Spinal cord (tissue), 10 donors: ENCODE results near the gene KCNQ1. TPM values are rescaled to one million over a fixed set of nuclear protein-coding genes. Genes with fewer than 3 reads are reported as not detected.

ENCODE experiments used
- DNase-seq, 6 donors: peaks; one replicate each; pipeline versions ENCODE4 v3.0.0 to v3.0.0-alpha.2; 2013 to 2015; ENCODE audit warnings: low spot score in 6 of 6, low read depth in 4 of 6
- H3K27ac ChIP-seq: one replicate; pipeline ENCODE4 v1.5.1; 2013; ENCODE audit warnings: low read depth, low read length, control low read depth
- H3K27me3 ChIP-seq: one replicate; pipeline ENCODE4 v1.6.1; 2013; ENCODE audit warnings: low read length; ENCODE audit not compliant: control insufficient read depth, insufficient read depth
- H3K36me3 ChIP-seq: one replicate; pipeline ENCODE4 v1.6.1; 2013; ENCODE audit warnings: low read length; ENCODE audit not compliant: control insufficient read depth, insufficient read depth
- H3K4me1 ChIP-seq: one replicate; pipeline ENCODE4 v1.6.1; 2013; ENCODE audit warnings: low read length; ENCODE audit not compliant: control insufficient read depth, insufficient read depth
- H3K4me3 ChIP-seq: one replicate; pipeline ENCODE4 v1.5.1; 2013; ENCODE audit warnings: low read depth, low read length, control low read depth
- H3K9me3 ChIP-seq: one replicate; pipeline ENCODE4 v1.6.1; 2013; ENCODE audit warnings: low read length; ENCODE audit not compliant: control insufficient read depth, insufficient read depth
- WGBS: methylation state at CpG from one replicate; pipeline ENCODE4 v1.1.5; 2013; ENCODE audit warnings: missing lambda C conversion rate; ENCODE audit not compliant: insufficient coverage; 5-methylcytosine and 5-hydroxymethylcytosine counted together
- polyA plus RNA-seq, 2 donors: library from polyadenylated mRNA; unstranded; fragments of 120-200 nt; gene quantifications; one replicate each; pipeline ENCODE4 v1.2.1, GENCODE V29; 2013; ENCODE audit not compliant: insufficient read length in 2 of 2
- total RNA-seq, 2 donors: library from RNA; depleted of rRNA in 1 of 2; stranded (reverse); fragments of 120-200 nt in 1 of 2; fragments of >200 nt in 1 of 2; gene quantifications; one replicate each; pipeline versions ENCODE4 v1.2.3 to v1.2.4, GENCODE V29; 2013 to 2014
- donor health status: healthy.

Gene KCNQ1
- total and polyA plus RNA-seq, 4 donors = 0.83 to 3.1 (median 2.1) TPM

DNA sequence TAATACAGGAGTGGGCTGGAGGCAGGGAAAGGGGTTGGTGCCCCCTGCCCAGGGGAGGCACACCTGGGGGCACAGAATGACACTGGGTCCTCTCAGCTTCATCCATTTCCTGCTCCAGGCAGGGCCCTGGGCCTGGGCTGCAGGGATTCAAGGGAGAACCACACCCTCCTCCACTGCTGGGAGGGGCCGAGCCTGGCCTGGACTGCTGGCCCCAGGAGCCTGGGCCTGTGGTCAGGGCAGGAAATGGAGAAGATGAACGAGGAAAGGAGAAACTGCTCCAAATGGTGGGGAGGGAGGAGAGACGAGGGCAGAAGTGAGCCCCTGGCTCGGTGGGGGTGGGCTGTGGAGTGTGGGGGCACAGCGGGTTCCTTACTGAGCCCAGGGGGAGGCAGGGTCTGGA is 293.1 kb downstream of the KCNQ1 start:
- Histone ChIP-seq H3K27ac (no peak overlapping the region), H3K4me1 (peaks cover 60% of the 10 kb centered on the region), H3K36me3 (no peaks in the 10 kb centered on the region), H3K4me3 (no peak overlapping the region), H3K27me3 (no peaks in the 10 kb centered on the region), H3K9me3 (no peaks in the 10 kb centered on the region)
- DNase-seq = no peak
- WGBS = 79% methylated on average over 5 of the region's 5 CpGs

DNA sequence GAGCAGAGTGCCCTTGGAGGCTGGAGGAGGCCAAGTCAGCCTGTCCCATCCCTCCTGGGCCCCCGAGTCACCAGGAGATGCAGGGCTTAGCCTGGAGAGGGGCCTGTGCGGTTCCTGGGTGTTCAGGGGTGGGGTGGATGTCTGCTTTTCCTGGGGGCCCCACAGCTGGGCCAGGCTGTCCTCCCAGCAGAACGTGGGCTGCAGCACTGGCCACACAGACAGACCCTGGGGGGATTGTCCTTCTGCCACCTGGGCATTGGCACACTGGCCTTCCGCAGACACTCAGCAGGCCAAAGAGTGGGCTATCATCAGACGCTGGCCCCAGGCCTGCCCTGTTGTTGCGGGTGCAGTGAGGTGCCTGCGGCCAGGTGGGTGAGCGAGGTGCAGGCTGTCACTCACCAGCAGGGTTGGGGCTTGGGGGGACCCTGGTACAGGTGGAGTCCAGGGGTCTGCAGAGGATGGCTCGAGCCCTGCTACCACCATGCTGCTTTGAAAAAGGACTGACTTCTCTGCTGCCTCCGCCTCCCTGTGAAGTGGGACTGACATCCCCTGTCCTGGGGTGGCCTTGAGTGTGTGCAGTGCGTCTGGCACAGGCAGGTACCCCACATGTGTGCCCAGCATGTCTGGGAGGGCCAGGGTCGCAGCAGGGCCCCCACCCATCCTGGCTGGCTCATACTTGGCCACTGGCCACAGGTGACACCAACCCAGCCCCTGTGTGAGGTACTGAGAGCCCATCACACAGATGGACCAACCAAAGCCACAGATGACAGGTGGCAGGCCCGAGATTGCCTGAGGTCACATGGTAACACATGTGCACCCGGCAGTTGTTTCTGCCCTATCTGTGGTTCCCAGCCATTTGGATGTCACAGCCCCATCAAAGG is 294.0 kb downstream of the KCNQ1 start:
- no peak for DNase-seq
- Histone ChIP-seq H3K4me1 (peaks cover 51% of the 10 kb centered on the region), H3K36me3 (no peaks in the 10 kb centered on the region), H3K4me3 (no peak overlapping the region), H3K27ac (no peak overlapping the region), H3K27me3 (no peaks in the 10 kb centered on the region), H3K9me3 (no peaks in the 10 kb centered on the region)
- WGBS = 93% methylated on average over 12 of the region's 14 CpGs

DNA sequence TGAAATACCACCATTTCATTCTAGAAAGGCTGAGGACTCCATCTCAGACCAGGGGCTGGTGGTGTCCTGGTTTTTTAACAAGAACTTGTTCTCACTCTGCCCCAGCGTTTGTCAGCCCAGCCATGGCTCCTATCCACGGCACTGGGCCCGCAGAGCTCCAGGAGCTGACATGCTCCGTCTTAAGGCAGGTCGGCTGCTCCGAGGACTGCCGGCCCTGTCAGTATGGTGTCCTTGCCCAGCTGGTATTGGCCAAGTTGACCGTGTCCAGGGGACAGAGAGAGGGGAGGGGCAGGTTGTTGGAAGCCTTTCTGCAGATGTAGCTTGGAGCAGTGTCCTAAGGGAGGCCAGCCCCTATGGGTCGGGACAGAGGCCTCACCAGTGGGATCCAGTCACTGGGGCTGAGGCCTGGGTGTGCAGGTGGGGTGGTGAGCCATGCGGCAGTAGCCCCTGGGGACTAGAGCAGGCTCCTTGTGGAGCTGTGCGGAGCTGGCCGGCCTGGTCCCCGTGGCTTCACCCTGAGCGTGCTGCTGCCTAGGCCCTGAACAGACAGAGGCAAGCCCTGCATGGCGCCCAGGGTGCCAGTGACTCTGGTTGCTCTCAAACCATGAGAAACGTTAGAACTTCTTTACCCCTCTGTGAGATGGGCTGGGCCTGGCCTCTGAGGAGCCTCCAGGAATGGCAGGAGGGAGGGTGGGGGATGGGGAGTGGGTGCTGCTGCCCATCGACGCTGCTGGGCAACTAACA is 294.9 kb downstream of the KCNQ1 start:
- 94% methylated on average over 16 of the region's 18 CpGs for WGBS

DNA sequence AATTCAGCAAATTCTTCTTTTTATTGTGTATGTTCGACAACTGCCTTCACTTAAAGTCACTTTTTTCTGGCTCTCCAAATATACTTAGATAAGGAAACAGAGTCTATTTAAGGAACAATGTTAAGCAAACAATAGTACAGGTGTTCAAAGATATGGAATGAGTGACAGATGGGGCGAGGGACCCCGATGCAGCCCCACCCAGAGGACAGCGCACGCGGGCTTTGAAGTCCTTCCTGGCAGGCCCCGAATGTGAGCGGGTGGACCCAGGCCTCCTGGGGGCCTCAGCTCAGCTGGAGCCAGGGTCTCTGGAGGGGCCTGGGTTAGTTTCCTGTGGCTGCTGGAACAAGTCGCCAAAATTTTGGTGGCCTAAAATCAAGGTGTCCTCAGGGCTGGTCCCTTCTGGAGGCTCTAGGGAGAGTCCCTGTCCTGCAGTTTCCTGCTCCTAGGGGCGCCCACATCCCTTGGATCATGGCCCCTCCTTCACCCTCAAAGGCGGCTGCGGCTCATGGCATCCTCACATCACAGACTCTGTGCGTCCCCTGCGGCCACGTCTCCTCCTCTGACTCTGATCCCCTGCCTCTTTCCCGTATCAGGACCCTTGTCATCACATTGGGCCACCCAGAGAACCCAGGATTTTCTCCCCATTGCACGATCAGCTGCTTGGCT is 295.6 kb downstream of the KCNQ1 start:
- H3K4me3 ChIP-seq = no peak overlapping the region
- 94% methylated on average over 16 of the region's 17 CpGs for WGBS

More for the DNA sequence above, 294.9 kb downstream of the KCNQ1 start:
- no peak for DNase-seq
- no peaks in the 10 kb centered on the region for H3K9me3 ChIP-seq
- no peak overlapping the region for H3K27ac ChIP-seq
- no peaks in the 10 kb centered on the region for H3K27me3 ChIP-seq
- no peaks in the 10 kb centered on the region for H3K36me3 ChIP-seq
- H3K4me3 ChIP-seq = no peak overlapping the region
- peaks cover 42% of the 10 kb centered on the region for H3K4me1 ChIP-seq

DNA sequence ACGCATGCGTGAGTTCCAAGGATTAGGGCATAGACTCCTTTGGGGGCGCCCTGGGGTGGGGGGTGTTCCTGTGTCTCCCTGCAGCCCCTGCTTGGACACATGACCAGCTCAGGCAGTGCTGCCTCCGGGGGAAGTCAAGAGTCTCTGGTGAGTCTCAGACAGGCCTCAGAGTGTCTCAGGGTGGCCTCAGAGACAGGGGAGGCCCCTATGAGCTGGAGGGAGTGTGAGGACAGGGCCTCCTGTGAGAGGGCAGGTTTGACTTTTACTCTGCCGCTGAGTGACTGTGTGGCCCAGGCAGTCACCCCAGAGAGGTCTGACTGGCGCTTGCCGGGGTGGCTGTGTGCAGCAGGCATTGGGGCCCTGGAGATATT is 296.2 kb downstream of the KCNQ1 start:
- Histone ChIP-seq H3K36me3 (no peaks in the 10 kb centered on the region), H3K4me1 (peaks cover 35% of the 10 kb centered on the region), H3K4me3 (no peak overlapping the region), H3K27me3 (no peaks in the 10 kb centered on the region), H3K27ac (no peak overlapping the region), H3K9me3 (no peaks in the 10 kb centered on the region)
- no peak for DNase-seq
- 82% methylated on average over 7 of the region's 7 CpGs for WGBS

More for the DNA sequence above, 295.6 kb downstream of the KCNQ1 start:
- Histone ChIP-seq H3K36me3 (no peaks in the 10 kb centered on the region), H3K4me1 (peaks cover 36% of the 10 kb centered on the region), H3K27ac (no peak overlapping the region), H3K27me3 (no peaks in the 10 kb centered on the region), H3K9me3 (no peaks in the 10 kb centered on the region)
- DNase-seq = no peak

DNA sequence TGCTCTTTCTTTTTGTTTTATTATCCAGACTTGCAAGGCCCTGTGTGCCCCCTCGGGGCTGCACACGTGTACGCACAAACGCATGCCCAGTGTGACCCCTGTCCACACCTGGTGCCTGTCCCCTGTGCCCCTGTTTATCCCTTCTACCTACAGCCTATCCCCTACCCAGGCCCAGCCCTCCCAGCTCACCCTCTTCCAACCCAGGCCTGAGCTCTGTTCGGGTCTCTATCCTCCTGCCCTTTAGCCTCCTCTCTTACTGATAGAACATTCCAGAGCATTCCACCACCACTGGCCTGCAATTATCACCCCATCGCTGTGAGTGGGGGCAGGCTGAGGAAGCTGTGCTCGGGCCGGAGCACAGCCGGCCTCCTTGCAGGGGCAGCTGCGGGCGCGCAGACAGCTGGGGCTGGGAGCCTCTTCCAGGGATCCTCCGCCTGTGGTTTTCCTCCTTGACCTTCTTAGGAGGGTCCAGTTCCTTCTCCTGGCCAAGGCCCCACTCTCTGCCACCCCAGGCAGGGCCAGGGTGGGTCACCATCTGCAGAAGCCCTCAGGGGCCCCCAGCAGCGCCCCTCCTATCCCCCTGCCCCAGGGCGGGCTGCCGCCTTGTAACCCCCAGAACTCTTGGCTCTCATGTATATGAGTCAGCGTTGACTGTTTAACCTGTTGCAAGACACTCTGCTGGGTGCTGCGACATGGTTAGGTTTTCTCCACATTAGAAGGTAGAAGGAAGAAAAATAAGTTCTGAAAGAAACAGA is 296.7 kb downstream of the KCNQ1 start:
- H3K27me3 ChIP-seq = no peaks in the 10 kb centered on the region
- H3K27ac ChIP-seq = peak overlapping the region; percentile 22
- H3K4me3 ChIP-seq = no peak overlapping the region
- 71% methylated on average over 16 of the region's 18 CpGs for WGBS
- no peaks in the 10 kb centered on the region for H3K9me3 ChIP-seq
- H3K36me3 ChIP-seq = no peaks in the 10 kb centered on the region
- H3K4me1 ChIP-seq = peaks cover 40% of the 10 kb centered on the region
- no peak for DNase-seq

DNA sequence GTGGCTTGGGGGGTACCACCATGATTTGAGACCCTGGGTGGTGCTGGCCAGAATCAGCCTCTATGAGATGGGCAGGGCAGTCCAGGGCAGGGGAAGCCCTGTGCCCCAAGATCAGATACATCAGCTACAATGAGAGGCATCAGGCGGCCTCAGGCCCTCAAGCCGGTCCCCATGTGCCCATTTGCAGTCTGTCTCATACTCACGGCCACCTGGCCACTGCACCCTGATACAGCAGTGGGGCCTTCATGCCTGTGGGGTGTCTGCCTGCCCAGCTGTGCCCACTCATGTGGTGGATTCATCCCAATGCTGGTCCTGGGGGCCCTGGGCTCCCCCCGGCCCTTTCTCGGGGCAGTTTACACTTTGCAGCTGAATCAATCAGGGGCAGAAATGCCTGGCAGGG is 297.4 kb downstream of the KCNQ1 start:
- Histone ChIP-seq H3K36me3 (no peaks in the 10 kb centered on the region), H3K27ac (peak overlapping the region; percentile 22), H3K27me3 (no peaks in the 10 kb centered on the region), H3K4me3 (no peak overlapping the region), H3K9me3 (no peaks in the 10 kb centered on the region), H3K4me1 (peaks cover 43% of the 10 kb centered on the region)
- peak in 1 of 6 donors; percentile 18 for DNase-seq
- WGBS = 58% methylated on average over 5 of the region's 5 CpGs

DNA sequence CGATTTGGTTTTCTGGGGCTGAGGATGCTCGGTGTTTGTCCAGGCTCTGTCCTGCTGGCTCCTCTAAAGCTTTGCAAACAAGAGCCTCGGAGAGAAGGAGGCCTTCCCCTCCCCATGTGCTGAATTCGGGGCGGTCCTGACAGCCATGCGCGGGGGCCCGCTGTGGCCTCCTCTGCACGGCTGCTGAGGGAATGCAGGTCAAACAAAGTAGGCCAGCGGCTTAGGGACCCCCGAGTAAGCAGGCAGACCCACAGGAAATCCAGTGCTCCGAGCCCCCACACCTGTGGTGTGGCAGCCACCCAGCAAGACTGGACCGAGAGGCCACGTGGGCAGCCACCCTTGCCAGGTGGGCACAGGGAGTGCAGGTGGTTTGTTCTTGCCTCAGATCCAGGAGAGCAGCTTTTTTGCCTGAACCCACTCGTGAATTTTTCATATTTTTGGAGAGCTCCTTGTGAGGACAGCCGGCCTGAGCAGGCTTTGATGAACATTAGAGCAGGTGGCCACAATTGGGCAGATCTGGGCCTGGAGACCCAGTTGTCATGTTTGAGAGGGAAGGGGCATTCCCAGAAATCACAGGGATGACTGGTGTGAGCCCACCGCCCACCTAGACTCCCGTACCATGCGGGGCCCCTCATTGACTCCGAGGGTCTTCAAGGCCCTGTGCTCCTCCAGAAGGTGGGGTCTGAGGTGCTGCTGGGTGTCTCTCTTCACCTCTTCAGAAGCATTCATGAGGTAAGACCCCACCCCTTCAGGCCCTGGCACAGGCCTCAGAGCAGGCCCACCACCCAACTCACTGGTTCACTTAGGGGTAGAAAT is 298.0 kb downstream of the KCNQ1 start:
- H3K4me1 ChIP-seq = peaks cover 43% of the 10 kb centered on the region
- H3K9me3 ChIP-seq = no peaks in the 10 kb centered on the region
- no peak overlapping the region for H3K27ac ChIP-seq
- H3K27me3 ChIP-seq = no peaks in the 10 kb centered on the region
- 69% methylated on average over 19 of the region's 20 CpGs for WGBS
- DNase-seq = peak in 1 of 6 donors; percentile 42
- no peaks in the 10 kb centered on the region for H3K36me3 ChIP-seq
- H3K4me3 ChIP-seq = no peak overlapping the region
